Measurements from ENCODE around the gene DSE. TPM values are rescaled to one million over a fixed set of nuclear protein-coding genes. Genes with fewer than 3 reads are reported as not detected.

Gene DSE
- polyA plus RNA-seq, 2 of the 4 experiments (the other 2 are of a cell fraction): 20.2 to 22.7 TPM

DNA sequence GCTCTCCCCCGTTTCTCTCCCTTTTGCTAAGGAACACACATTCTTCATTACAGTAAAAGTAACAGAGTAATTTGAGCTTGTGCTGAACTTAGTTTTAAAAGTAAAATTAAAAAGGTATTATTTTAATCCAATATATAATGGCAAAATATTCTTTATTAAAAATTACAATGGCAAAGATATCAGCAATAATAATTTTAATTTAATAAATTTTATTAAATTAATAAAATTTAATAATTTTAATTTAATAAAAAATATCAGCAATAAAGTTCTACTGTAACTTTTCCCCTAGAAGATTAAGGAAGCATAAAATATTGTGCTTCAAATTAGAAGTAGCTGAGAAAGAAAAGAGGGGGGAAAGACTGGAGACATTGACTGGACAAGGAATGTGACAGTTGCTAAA lies 32.5 kb downstream of the DSE start:
- 82% methylated on average over 1 of the region's 1 CpG for WGBS (ENCODE audit: missing lambda C conversion rate)
- FAIRE-seq (no peak), ATAC-seq (no peak), DNase-seq (ENCODE audit: low read depth in 1 of 2, low spot score in 1 of 2) (no peak)
- TF ChIP-seq SMC3 (IDR thresholded peaks at IDR 0.05) (no peak), MAZ (IDR thresholded peaks at IDR 0.05; ENCODE audit: borderline replicate concordance, low read depth, low read length) (no peak), CBX8 (IDR thresholded peaks at IDR 0.05) (no peak), EHMT2 (IDR thresholded peaks at IDR 0.05; ENCODE audit: low read depth) (no peak), TP53 (CRISPR knock-in tag; IDR thresholded peaks at IDR 0.05) (no peak)
- TF ChIP-seq, protein P1, sequence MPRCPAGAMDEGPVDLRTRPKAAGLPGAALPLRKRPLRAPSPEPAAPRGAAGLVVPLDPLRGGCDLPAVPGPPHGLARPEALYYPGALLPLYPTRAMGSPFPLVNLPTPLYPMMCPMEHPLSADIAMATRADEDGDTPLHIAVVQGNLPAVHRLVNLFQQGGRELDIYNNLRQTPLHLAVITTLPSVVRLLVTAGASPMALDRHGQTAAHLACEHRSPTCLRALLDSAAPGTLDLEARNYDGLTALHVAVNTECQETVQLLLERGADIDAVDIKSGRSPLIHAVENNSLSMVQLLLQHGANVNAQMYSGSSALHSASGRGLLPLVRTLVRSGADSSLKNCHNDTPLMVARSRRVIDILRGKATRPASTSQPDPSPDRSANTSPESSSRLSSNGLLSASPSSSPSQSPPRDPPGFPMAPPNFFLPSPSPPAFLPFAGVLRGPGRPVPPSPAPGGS (IDR thresholded peaks at IDR 0.05): no peak
- TF ChIP-seq, protein P2, sequence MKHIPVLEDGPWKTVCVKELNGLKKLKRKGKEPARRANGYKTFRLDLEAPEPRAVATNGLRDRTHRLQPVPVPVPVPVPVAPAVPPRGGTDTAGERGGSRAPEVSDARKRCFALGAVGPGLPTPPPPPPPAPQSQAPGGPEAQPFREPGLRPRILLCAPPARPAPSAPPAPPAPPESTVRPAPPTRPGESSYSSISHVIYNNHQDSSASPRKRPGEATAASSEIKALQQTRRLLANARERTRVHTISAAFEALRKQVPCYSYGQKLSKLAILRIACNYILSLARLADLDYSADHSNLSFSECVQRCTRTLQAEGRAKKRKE (CRISPR knock-in tag; IDR thresholded peaks at IDR 0.05; ENCODE audit: low read depth): no peak
- TF ChIP-seq, protein P3, sequence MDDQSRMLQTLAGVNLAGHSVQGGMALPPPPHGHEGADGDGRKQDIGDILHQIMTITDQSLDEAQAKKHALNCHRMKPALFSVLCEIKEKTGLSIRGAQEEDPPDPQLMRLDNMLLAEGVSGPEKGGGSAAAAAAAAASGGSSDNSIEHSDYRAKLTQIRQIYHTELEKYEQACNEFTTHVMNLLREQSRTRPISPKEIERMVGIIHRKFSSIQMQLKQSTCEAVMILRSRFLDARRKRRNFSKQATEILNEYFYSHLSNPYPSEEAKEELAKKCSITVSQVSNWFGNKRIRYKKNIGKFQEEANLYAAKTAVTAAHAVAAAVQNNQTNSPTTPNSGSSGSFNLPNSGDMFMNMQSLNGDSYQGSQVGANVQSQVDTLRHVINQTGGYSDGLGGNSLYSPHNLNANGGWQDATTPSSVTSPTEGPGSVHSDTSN (IDR thresholded peaks at IDR 0.05): no peak
- H3K9me3 ChIP-seq: no peaks in the 10 kb centered on the region
- H3K4me2 ChIP-seq: no peak overlapping the region
- no peak overlapping the region for H3K4me3 ChIP-seq
- H3K4me1 ChIP-seq: peaks cover 6% of the 10 kb centered on the region
- ChIA-PET CTCF (no interaction called here), POLR2A (no interaction called here)
- H3K27ac ChIP-seq: no peak overlapping the region

DNA sequence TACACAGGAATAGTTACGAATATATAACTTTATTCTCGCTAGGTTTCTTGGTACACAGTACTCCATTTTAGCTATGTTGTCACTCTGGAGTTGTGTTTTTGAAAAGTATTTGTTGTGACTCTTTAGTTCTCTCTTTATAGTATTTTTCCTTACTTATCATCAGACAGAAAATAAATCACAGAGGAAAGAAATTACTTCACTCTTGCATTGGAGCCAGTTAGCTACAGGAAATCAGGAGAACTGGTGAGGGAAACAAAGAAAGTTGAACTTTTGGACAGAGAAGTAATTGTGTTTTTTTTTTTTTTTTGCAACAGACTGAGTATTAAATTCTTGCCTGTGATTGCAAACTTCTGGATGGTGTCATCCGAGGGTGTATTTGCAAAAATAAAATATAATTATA lies 33.9 kb downstream of the DSE start:
- TF ChIP-seq GATA3 (IDR thresholded peaks at IDR 0.05; ENCODE audit: borderline replicate concordance) (no peak), ZNF302 (CRISPR knock-in tag; IDR thresholded peaks at IDR 0.05) (no peak), KDM5A (IDR thresholded peaks at IDR 0.05) (no peak), RFX5 (IDR thresholded peaks at IDR 0.05) (no peak), KDM1A (IDR thresholded peaks at IDR 0.05; ENCODE audit: low read depth) (no peak), HOXB5 (CRISPR knock-in tag; IDR thresholded peaks at IDR 0.05) (no peak), FOSL2 (IDR thresholded peaks at IDR 0.05) (no peak), FOSL2 (CRISPR knock-in tag; IDR thresholded peaks at IDR 0.05) (no peak), TP53 (CRISPR knock-in tag; IDR thresholded peaks at IDR 0.05) (no peak), CHD4 (IDR thresholded peaks at IDR 0.05; ENCODE audit: borderline replicate concordance) (no peak), CHD2 (IDR thresholded peaks at IDR 0.05; ENCODE audit: low read length, partially characterized antibody) (no peak), ZC3H11A (IDR thresholded peaks at IDR 0.05) (no peak), TFCP2L1 (CRISPR knock-in tag; IDR thresholded peaks at IDR 0.05) (no peak), EHF (CRISPR knock-in tag; IDR thresholded peaks at IDR 0.05) (no peak), CBX8 (IDR thresholded peaks at IDR 0.05) (no peak), FOXS1 (CRISPR knock-in tag; IDR thresholded peaks at IDR 0.05) (no peak)
- TF ChIP-seq, protein P4, sequence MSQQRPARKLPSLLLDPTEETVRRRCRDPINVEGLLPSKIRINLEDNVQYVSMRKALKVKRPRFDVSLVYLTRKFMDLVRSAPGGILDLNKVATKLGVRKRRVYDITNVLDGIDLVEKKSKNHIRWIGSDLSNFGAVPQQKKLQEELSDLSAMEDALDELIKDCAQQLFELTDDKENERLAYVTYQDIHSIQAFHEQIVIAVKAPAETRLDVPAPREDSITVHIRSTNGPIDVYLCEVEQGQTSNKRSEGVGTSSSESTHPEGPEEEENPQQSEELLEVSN (IDR thresholded peaks at IDR 0.05; ENCODE audit: borderline replicate concordance, low read depth): no peak
- TF ChIP-seq, protein P1 (IDR thresholded peaks at IDR 0.05): no peak
- TF ChIP-seq, protein P5, sequence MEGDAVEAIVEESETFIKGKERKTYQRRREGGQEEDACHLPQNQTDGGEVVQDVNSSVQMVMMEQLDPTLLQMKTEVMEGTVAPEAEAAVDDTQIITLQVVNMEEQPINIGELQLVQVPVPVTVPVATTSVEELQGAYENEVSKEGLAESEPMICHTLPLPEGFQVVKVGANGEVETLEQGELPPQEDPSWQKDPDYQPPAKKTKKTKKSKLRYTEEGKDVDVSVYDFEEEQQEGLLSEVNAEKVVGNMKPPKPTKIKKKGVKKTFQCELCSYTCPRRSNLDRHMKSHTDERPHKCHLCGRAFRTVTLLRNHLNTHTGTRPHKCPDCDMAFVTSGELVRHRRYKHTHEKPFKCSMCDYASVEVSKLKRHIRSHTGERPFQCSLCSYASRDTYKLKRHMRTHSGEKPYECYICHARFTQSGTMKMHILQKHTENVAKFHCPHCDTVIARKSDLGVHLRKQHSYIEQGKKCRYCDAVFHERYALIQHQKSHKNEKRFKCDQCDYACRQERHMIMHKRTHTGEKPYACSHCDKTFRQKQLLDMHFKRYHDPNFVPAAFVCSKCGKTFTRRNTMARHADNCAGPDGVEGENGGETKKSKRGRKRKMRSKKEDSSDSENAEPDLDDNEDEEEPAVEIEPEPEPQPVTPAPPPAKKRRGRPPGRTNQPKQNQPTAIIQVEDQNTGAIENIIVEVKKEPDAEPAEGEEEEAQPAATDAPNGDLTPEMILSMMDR (IDR thresholded peaks at IDR 0.05): no peak
- TF ChIP-seq, protein P6, sequence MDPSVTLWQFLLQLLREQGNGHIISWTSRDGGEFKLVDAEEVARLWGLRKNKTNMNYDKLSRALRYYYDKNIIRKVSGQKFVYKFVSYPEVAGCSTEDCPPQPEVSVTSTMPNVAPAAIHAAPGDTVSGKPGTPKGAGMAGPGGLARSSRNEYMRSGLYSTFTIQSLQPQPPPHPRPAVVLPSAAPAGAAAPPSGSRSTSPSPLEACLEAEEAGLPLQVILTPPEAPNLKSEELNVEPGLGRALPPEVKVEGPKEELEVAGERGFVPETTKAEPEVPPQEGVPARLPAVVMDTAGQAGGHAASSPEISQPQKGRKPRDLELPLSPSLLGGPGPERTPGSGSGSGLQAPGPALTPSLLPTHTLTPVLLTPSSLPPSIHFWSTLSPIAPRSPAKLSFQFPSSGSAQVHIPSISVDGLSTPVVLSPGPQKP (IDR thresholded peaks at IDR 0.05; ENCODE audit: low read depth, low read length): no peak
- TF ChIP-seq, protein P7, sequence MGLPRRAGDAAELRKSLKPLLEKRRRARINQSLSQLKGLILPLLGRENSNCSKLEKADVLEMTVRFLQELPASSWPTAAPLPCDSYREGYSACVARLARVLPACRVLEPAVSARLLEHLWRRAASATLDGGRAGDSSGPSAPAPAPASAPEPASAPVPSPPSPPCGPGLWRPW (IDR thresholded peaks at IDR 0.05): no peak
- DNase-seq (ENCODE audit: low read depth in 1 of 2, low spot score in 1 of 2) (no peak), ATAC-seq (no peak), FAIRE-seq (no peak)
- Histone ChIP-seq H3K4me2 (no peak overlapping the region), H3K9me3 (no peaks in the 10 kb centered on the region), H3K4me1 (no peaks in the 10 kb centered on the region), H3K4me3 (no peak overlapping the region), H3K27ac (no peak overlapping the region)
- 90% methylated on average over 3 of the region's 3 CpGs for WGBS (ENCODE audit: missing lambda C conversion rate)
- ChIA-PET CTCF (interaction anchor here (1.9 kb wide), 1 partner anchor 117 kb away, joined by 7 read pairs; no protein-coding TSS in a partner anchor), POLR2A (no interaction called here)
